ENCODE data around the gene LGI1. TPM values are rescaled to one million over a fixed set of nuclear protein-coding genes. Genes with fewer than 3 reads are reported as not detected.

Gene LGI1
- total RNA-seq, result not detected

DNA sequence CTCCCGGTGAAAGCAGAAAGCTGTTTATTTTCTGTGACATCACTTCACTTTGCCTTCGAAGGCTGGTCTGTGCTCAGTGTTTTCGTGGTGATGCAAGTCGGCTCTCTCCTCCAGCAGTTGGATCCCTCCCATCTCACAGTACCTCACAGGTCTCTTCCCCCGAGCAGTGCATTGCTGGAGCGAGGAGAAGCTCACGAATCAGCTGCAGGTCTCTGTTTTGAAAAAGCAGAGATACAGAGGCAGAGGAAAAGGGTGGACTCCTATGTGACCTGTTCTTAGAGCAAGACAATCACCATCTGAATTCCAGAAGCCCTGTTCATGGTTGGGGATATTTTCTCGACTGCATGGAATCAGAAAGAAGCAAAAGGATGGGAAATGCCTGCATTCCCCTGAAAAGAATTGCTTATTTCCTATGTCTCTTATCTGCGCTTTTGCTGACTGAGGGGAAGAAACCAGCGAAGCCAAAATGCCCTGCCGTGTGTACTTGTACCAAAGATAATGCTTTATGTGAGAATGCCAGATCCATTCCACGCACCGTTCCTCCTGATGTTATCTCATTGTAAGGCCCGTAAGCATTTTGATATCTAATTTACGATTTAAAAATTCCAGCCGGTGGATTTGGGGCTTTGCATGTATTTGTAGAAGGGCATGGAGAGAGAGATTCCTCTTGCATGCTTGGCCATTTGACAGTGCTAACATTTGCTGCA lies at the start of gene LGI1:
Gene LGI1, plus strand, starts transcription at position 136 of the 707 bp plus-strand sequence. Its CDS starts 209 bp downstream, at position 345.
- H3K9me3 Mint-ChIP-seq, result no peaks in the 10 kb centered on the region
- peaks cover 7% of the 10 kb centered on the region for H3K4me1 Mint-ChIP-seq (ENCODE audit: low read depth)
- H3K36me3 Mint-ChIP-seq (ENCODE audit: insufficient read depth), result no peaks in the 10 kb centered on the region
- ATAC-seq (no peak), DNase-seq (no peak)
- peaks cover 47% of the 10 kb centered on the region for H3K27me3 Mint-ChIP-seq (ENCODE audit: low read depth)
- no peak within 1 kb of the TSS for H3K4me3 Mint-ChIP-seq

DNA sequence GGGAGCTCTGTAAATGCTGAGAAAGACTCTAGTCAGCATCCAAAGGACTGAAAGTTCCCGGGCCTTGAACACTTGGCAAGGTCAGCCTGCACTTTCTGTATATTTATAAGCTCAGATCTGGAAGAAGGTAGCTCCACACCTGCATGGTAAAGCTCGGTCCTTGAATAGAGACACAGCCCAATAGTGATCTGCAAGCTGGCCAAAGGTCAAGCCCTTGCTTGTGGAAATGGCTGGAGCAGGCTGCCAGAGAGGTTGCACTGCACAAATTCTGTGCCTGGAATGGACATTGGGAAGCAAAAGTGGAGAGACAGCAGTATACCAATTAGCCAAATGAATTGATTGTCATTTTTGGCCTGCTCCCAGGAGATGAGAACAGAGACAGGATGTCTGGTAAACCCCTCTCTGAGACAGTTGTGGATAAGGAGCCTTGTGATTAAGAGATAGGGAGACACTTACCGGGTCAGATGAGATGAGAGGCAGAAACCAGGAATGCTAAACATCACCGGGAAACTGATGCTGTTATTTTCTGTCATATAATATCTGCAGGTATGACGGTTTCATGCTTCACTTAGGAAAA lies 47.3 kb upstream of the LGI1 start:
- H3K9me3 Mint-ChIP-seq, result no peaks in the 10 kb centered on the region
- no peak for ATAC-seq

GRCh38 chr10:93711891-93712290 lies 45.8 kb upstream of the LGI1 start:
- Mint-ChIP-seq H3K4me1 (ENCODE audit: low read depth) (peaks cover 13% of the 10 kb centered on the region), H3K4me3 (no peak overlapping the region), H3K36me3 (ENCODE audit: insufficient read depth) (no peaks in the 10 kb centered on the region), H3K27me3 (ENCODE audit: low read depth) (peaks cover 2% of the 10 kb centered on the region), H3K9me3 (no peaks in the 10 kb centered on the region)
- no peak for DNase-seq
- ATAC-seq, result no peak

More for the DNA sequence above, 47.3 kb upstream of the LGI1 start:
- H3K4me1 Mint-ChIP-seq (ENCODE audit: low read depth), result peaks cover 16% of the 10 kb centered on the region
- H3K36me3 Mint-ChIP-seq (ENCODE audit: insufficient read depth), result no peaks in the 10 kb centered on the region
- peaks cover 2% of the 10 kb centered on the region for H3K27me3 Mint-ChIP-seq (ENCODE audit: low read depth)
- H3K4me3 Mint-ChIP-seq, result no peak overlapping the region
- DNase-seq, result no peak

DNA sequence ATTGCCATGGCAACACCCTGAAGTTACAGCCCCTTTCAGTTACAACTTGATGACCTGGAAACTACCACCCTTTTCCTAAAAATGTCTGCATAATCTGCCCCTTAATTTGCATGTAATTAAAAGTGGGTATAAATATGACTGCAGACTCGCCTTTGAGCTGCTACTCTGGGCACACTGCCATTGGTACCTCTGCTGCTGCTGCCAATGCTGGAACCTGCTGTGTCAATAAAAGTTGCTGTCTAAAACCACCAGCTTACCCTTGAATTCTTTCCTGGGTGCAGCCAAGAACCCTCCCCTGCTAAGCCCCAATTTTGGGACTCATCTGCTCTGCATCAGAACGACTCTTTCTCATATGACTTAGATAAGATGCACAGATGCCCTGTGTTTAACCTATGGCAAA lies 45.1 kb upstream of the LGI1 start:
- no peaks in the 10 kb centered on the region for H3K9me3 Mint-ChIP-seq
- no peaks in the 10 kb centered on the region for H3K36me3 Mint-ChIP-seq (ENCODE audit: insufficient read depth)
- H3K4me1 Mint-ChIP-seq (ENCODE audit: low read depth), result peaks cover 6% of the 10 kb centered on the region
- DNase-seq, result no peak
- no peak overlapping the region for H3K4me3 Mint-ChIP-seq
- H3K27me3 Mint-ChIP-seq (ENCODE audit: low read depth), result peaks cover 5% of the 10 kb centered on the region
- no peak for ATAC-seq

GRCh38 chr10:93715345-93715744 lies 42.4 kb upstream of the LGI1 start:
- Mint-ChIP-seq H3K4me1 (ENCODE audit: low read depth) (no peaks in the 10 kb centered on the region), H3K36me3 (ENCODE audit: insufficient read depth) (no peaks in the 10 kb centered on the region), H3K9me3 (no peaks in the 10 kb centered on the region), H3K27me3 (ENCODE audit: low read depth) (peaks cover 20% of the 10 kb centered on the region), H3K4me3 (no peak overlapping the region)
- no peak for ATAC-seq
- DNase-seq, result no peak

DNA sequence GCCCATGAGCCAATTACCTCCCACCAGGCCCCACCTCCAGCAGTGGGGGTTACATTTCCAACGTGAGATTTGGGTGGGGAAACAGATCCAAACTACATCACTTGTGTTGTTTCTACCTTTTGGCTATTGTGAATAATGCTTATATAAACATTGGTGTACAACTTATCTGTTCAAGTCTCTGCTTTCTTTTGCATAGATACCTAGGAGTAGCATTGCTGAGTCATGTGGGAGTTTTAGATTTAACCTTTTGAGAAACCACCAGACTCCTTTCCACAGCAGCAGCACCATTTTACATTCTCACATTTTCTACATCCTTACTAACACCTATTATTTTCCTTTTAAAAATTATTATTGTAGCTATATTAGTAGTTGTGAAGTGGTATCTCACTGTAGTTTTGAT lies 41.0 kb upstream of the LGI1 start:
- Mint-ChIP-seq H3K9me3 (no peaks in the 10 kb centered on the region), H3K4me1 (ENCODE audit: low read depth) (no peaks in the 10 kb centered on the region)

DNA sequence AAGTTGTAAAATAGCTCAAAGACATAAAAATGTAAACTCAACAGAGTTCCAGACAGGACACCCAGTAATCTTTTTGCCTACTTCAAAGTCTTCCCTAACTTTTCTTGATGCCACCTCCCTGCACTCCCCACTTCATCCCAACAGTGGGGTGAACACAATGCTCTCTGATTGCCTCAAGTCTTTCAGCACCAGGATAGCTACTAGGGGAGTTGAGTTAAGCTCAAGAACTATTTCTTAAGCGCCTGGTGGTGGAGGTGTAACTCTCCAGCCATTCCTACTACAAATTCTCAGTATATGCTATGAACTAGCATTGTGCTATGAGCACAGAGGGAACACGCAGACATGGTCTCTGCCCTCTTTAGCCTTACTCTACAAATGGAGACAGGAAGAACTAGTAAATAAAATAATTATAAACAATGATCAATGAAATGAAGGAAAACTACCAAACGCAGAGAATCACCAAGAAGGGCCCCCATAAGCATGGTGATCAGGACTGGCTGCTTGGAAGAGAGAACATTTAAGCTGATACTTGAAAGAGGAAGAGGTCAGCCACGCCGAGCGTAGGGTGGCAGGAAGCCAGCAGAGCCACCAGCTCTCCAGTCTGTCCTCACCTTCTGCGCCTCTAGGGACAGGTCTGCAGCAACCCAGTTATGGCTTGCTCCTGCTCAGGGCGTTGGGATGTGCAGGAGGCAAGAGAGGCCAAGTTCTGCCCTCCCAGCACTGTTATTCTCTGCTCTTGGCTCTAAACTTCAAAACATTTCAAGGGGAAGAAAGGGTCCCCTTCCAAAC lies 38.6 kb upstream of the LGI1 start:
- no peaks in the 10 kb centered on the region for H3K9me3 Mint-ChIP-seq
- H3K4me3 Mint-ChIP-seq, result no peak overlapping the region
- H3K27me3 Mint-ChIP-seq (ENCODE audit: low read depth), result peaks cover 27% of the 10 kb centered on the region
- DNase-seq, result no peak
- no peak for ATAC-seq
- no peaks in the 10 kb centered on the region for H3K4me1 Mint-ChIP-seq (ENCODE audit: low read depth)
- H3K36me3 Mint-ChIP-seq (ENCODE audit: insufficient read depth), result no peaks in the 10 kb centered on the region

More for the DNA sequence above, 41.0 kb upstream of the LGI1 start:
- ATAC-seq, result no peak
- no peak overlapping the region for H3K4me3 Mint-ChIP-seq
- DNase-seq, result no peak
- peaks cover 21% of the 10 kb centered on the region for H3K27me3 Mint-ChIP-seq (ENCODE audit: low read depth)
- no peaks in the 10 kb centered on the region for H3K36me3 Mint-ChIP-seq (ENCODE audit: insufficient read depth)

DNA sequence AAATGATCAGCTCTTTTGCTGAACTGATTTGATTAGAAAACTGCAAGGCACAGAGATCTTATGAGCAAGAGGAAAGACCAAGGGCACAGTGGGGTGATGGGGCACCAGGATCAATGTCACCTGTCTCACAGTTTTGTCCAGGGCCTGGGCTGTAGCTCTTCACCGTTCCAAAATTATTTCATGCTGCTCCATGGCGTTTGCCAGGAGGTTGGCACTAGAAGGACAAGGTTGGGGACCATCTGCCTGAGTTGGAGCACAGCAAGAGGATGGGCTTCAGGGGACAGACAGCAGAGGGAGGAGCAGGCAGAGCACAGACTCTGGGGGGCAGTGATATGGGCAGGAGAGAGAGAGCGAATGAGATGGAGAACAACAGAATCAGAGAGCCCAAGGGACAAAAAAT lies 37.8 kb upstream of the LGI1 start:
- no peaks in the 10 kb centered on the region for H3K4me1 Mint-ChIP-seq (ENCODE audit: low read depth)
- DNase-seq, result no peak
- H3K9me3 Mint-ChIP-seq, result no peaks in the 10 kb centered on the region
- H3K4me3 Mint-ChIP-seq, result no peak overlapping the region
- ATAC-seq, result no peak
- no peaks in the 10 kb centered on the region for H3K36me3 Mint-ChIP-seq (ENCODE audit: insufficient read depth)
- H3K27me3 Mint-ChIP-seq (ENCODE audit: low read depth), result peaks cover 28% of the 10 kb centered on the region

- Mint-ChIP-seq H3K4me1 (ENCODE audit: low read depth) (no peaks in the 10 kb centered on the region), H3K4me3 (no peak overlapping the region), H3K36me3 (ENCODE audit: insufficient read depth) (no peaks in the 10 kb centered on the region), H3K9me3 (no peaks in the 10 kb centered on the region), H3K27me3 (ENCODE audit: low read depth) (peaks cover 34% of the 10 kb centered on the region)
- ATAC-seq (no peak), DNase-seq (no peak)
These were observed 35.2 kb upstream of the LGI1 start for GRCh38 chr10:93722550-93722949.

DNA sequence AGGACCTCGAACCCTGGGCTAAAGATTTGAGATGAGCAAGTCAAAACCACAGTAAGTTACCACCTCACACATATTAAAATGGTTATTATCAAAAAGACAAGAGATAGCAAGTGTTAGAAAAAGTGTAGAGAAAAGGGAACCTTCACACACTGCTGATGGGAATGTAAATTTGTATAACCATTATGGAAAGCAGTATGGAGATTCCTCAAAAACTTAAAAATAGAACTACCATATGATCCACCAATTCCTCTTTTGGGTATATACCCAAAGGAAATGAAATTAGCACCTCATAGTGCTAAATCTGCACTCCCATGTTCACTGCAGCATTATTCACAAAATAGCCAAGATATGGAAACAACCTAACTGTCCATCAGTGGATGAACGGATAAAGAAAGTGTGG lies 34.6 kb upstream of the LGI1 start:
- Mint-ChIP-seq H3K36me3 (ENCODE audit: insufficient read depth) (no peaks in the 10 kb centered on the region), H3K4me1 (ENCODE audit: low read depth) (no peaks in the 10 kb centered on the region), H3K4me3 (no peak overlapping the region), H3K9me3 (no peaks in the 10 kb centered on the region), H3K27me3 (ENCODE audit: low read depth) (peaks cover 34% of the 10 kb centered on the region)
- ATAC-seq, result no peak
- no peak for DNase-seq

DNA sequence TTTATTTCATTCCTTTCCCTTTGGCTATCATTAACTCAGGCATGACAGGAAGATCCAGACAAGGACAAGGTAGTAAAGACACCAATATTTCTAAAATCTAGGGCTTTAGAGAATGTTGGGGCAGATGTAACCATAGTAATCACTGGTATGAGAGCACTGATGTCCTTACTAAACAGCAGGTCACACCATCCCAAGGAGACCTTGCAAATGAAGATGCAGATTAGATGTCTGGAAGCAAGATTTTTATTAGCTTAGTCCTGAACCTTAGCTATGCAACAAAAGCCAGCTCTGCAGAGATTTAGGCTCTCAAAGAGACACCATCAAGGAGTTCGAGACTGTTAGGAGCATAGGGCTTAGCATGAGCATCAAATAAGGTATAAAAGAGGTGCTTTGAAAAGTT lies 31.7 kb upstream of the LGI1 start:
- ATAC-seq (no peak), DNase-seq (no peak)
- peaks cover 26% of the 10 kb centered on the region for H3K27me3 Mint-ChIP-seq (ENCODE audit: low read depth)
- no peaks in the 10 kb centered on the region for H3K36me3 Mint-ChIP-seq (ENCODE audit: insufficient read depth)
- no peaks in the 10 kb centered on the region for H3K4me1 Mint-ChIP-seq (ENCODE audit: low read depth)
- H3K4me3 Mint-ChIP-seq, result no peak overlapping the region
- H3K9me3 Mint-ChIP-seq, result no peaks in the 10 kb centered on the region

GRCh38 chr10:93741367-93741766 lies 16.4 kb upstream of the LGI1 start:
- H3K4me1 Mint-ChIP-seq (ENCODE audit: low read depth), result peaks cover 1% of the 10 kb centered on the region
- ATAC-seq (no peak), DNase-seq (no peak)
- peaks cover 7% of the 10 kb centered on the region for H3K27me3 Mint-ChIP-seq (ENCODE audit: low read depth)
- H3K4me3 Mint-ChIP-seq, result no peak overlapping the region
- H3K9me3 Mint-ChIP-seq, result peaks cover 4% of the 10 kb centered on the region
- no peaks in the 10 kb centered on the region for H3K36me3 Mint-ChIP-seq (ENCODE audit: insufficient read depth)

GRCh38 chr10:93742633-93743349 lies 14.9 kb upstream of the LGI1 start:
- Mint-ChIP-seq H3K27me3 (ENCODE audit: low read depth) (peaks cover 4% of the 10 kb centered on the region), H3K4me1 (ENCODE audit: low read depth) (peaks cover 1% of the 10 kb centered on the region), H3K4me3 (no peak overlapping the region), H3K36me3 (ENCODE audit: insufficient read depth) (no peaks in the 10 kb centered on the region), H3K9me3 (peaks cover 4% of the 10 kb centered on the region)
- ATAC-seq (no peak), DNase-seq (no peak)

- H3K9me3 Mint-ChIP-seq, result no peaks in the 10 kb centered on the region
- peaks cover 1% of the 10 kb centered on the region for H3K4me1 Mint-ChIP-seq (ENCODE audit: low read depth)
- H3K4me3 Mint-ChIP-seq, result no peak overlapping the region
- H3K27me3 Mint-ChIP-seq (ENCODE audit: low read depth), result peaks cover 3% of the 10 kb centered on the region
- no peak for DNase-seq
- no peak for ATAC-seq
- H3K36me3 Mint-ChIP-seq (ENCODE audit: insufficient read depth), result no peaks in the 10 kb centered on the region
These were observed 12.2 kb upstream of the LGI1 start for GRCh38 chr10:93745408-93746065.

All from activated T-cell treated with anti-CD3 and anti-CD28 coated beads, Interleukin-2, amount 50 U/mL, for 4 hours (primary cell).